T-helper 2 cell treated with Interferon-gamma antibody and Interleukin-4, amounts not matched to agents 5 μg/mL and 100 μg/mL, for 36 hours (primary cell): ENCODE results near the gene SLC34A3.
A peak's percentile ranks its signal among the peaks of the same experiment; 100 is the strongest.

ENCODE experiments used
- DNase-seq: peaks from one replicate; pipeline ENCODE4 v3.0.0; 2021; ENCODE audit warnings: low spot score
- H3K27ac Mint-ChIP-seq: one replicate; pipeline ENCODE4 v1.8.0; 2021; ENCODE audit warnings: mild to moderate bottlenecking, mixed read lengths
- H3K27me3 Mint-ChIP-seq: one replicate; pipeline ENCODE4 v1.8.0; 2021; ENCODE audit warnings: low read depth, mixed read lengths
- H3K36me3 Mint-ChIP-seq: one replicate; pipeline ENCODE4 v1.8.0; 2021; ENCODE audit warnings: low read depth, mixed read lengths
- H3K4me1 Mint-ChIP-seq: one replicate; pipeline ENCODE4 v1.8.0; 2021; ENCODE audit warnings: low read depth, mixed read lengths
- H3K4me3 Mint-ChIP-seq: one replicate; pipeline ENCODE4 v1.8.0; 2022; ENCODE audit warnings: mild to moderate bottlenecking, moderate library complexity, mixed read lengths
- H3K9me3 Mint-ChIP-seq: one replicate; pipeline ENCODE4 v1.8.0; 2021; ENCODE audit warnings: mixed read lengths

SLC34A3 gene

GRCh38 chr9:137226338-137227053 lies 4.2 kb upstream of the SLC34A3 start:
- H3K27me3 Mint-ChIP-seq: peaks cover 2% of the 10 kb centered on the region
- no peak for DNase-seq
- H3K9me3 Mint-ChIP-seq: no peaks in the 10 kb centered on the region
- H3K27ac Mint-ChIP-seq: no peak overlapping the region
- H3K4me3 Mint-ChIP-seq: no peak overlapping the region
- H3K4me1 Mint-ChIP-seq: peaks cover 5% of the 10 kb centered on the region
- no peaks in the 10 kb centered on the region for H3K36me3 Mint-ChIP-seq

- Mint-ChIP-seq H3K9me3 (no peaks in the 10 kb centered on the region), H3K36me3 (no peaks in the 10 kb centered on the region), H3K4me1 (peaks cover 5% of the 10 kb centered on the region), H3K27ac (peak within 1 kb of the TSS; percentile 16), H3K27me3 (peaks cover 2% of the 10 kb centered on the region), H3K4me3 (no peak within 1 kb of the TSS)
- peak; percentile 71 for DNase-seq
These were observed 3.4 kb upstream of the SLC34A3 start, which contains the start of gene RNF224 for GRCh38 chr9:137227054-137227852. Gene RNF224, plus strand, starts transcription at chr9:137227502. Its CDS starts 834 bp downstream, at chr9:137228336.

- peaks cover 3% of the 10 kb centered on the region for H3K4me1 Mint-ChIP-seq
- H3K9me3 Mint-ChIP-seq: no peaks in the 10 kb centered on the region
- H3K36me3 Mint-ChIP-seq: no peaks in the 10 kb centered on the region
- H3K27ac Mint-ChIP-seq: peak overlapping the region; percentile 16
- H3K27me3 Mint-ChIP-seq: peaks cover 2% of the 10 kb centered on the region
- no peak overlapping the region for H3K4me3 Mint-ChIP-seq
- no peak for DNase-seq
These were observed 2.7 kb upstream of the SLC34A3 start for GRCh38 chr9:137227853-137228505.

GRCh38 chr9:137228506-137228967 lies 2.2 kb upstream of the SLC34A3 start:
- Mint-ChIP-seq H3K4me1 (peaks cover 2% of the 10 kb centered on the region), H3K4me3 (no peak overlapping the region), H3K9me3 (no peaks in the 10 kb centered on the region), H3K27me3 (peaks cover 2% of the 10 kb centered on the region), H3K27ac (no peak overlapping the region), H3K36me3 (no peaks in the 10 kb centered on the region)
- DNase-seq: no peak

- Mint-ChIP-seq H3K4me3 (no peak overlapping the region), H3K27ac (no peak overlapping the region), H3K9me3 (no peaks in the 10 kb centered on the region), H3K36me3 (no peaks in the 10 kb centered on the region), H3K27me3 (peaks cover 2% of the 10 kb centered on the region), H3K4me1 (peaks cover 2% of the 10 kb centered on the region)
- DNase-seq: no peak
These were observed 1.5 kb upstream of the SLC34A3 start for GRCh38 chr9:137228968-137229896.

- H3K27me3 Mint-ChIP-seq: peaks cover 2% of the 10 kb centered on the region
- H3K9me3 Mint-ChIP-seq: no peaks in the 10 kb centered on the region
- no peak overlapping the region for H3K27ac Mint-ChIP-seq
- H3K4me1 Mint-ChIP-seq: peaks cover 2% of the 10 kb centered on the region
- H3K36me3 Mint-ChIP-seq: no peaks in the 10 kb centered on the region
- H3K4me3 Mint-ChIP-seq: no peak overlapping the region
- no peak for DNase-seq
These were observed 597 bp upstream of the SLC34A3 start for GRCh38 chr9:137229903-137230704.

GRCh38 chr9:137231372-137232039 lies 805 bp downstream of the SLC34A3 start:
- Mint-ChIP-seq H3K36me3 (no peaks in the 10 kb centered on the region), H3K9me3 (no peaks in the 10 kb centered on the region), H3K27me3 (peaks cover 2% of the 10 kb centered on the region), H3K4me3 (no peak overlapping the region), H3K4me1 (peaks cover 2% of the 10 kb centered on the region), H3K27ac (no peak overlapping the region)
- no peak for DNase-seq

GRCh38 chr9:137232101-137232500 lies 1.4 kb downstream of the SLC34A3 start:
- no peak for DNase-seq
- H3K4me3 Mint-ChIP-seq: no peak overlapping the region
- peaks cover 2% of the 10 kb centered on the region for H3K4me1 Mint-ChIP-seq
- no peaks in the 10 kb centered on the region for H3K9me3 Mint-ChIP-seq
- no peaks in the 10 kb centered on the region for H3K36me3 Mint-ChIP-seq
- H3K27ac Mint-ChIP-seq: no peak overlapping the region
- H3K27me3 Mint-ChIP-seq: peaks cover 2% of the 10 kb centered on the region

GRCh38 chr9:137232510-137232909 lies 1.8 kb downstream of the SLC34A3 start:
- Mint-ChIP-seq H3K27ac (no peak overlapping the region), H3K36me3 (no peaks in the 10 kb centered on the region), H3K27me3 (peaks cover 2% of the 10 kb centered on the region), H3K4me1 (peaks cover 2% of the 10 kb centered on the region), H3K4me3 (no peak overlapping the region), H3K9me3 (no peaks in the 10 kb centered on the region)
- DNase-seq: no peak

GRCh38 chr9:137233143-137233980 lies 2.7 kb downstream of the SLC34A3 start:
- no peak for DNase-seq
- Mint-ChIP-seq H3K27ac (no peak overlapping the region), H3K27me3 (no peaks in the 10 kb centered on the region), H3K36me3 (no peaks in the 10 kb centered on the region), H3K4me1 (no peaks in the 10 kb centered on the region), H3K9me3 (no peaks in the 10 kb centered on the region), H3K4me3 (no peak overlapping the region)

GRCh38 chr9:137234055-137234697 lies 3.5 kb downstream of the SLC34A3 start:
- no peaks in the 10 kb centered on the region for H3K9me3 Mint-ChIP-seq
- H3K36me3 Mint-ChIP-seq: no peaks in the 10 kb centered on the region
- no peak overlapping the region for H3K4me3 Mint-ChIP-seq
- H3K27me3 Mint-ChIP-seq: no peaks in the 10 kb centered on the region
- peaks cover 5% of the 10 kb centered on the region for H3K4me1 Mint-ChIP-seq
- DNase-seq: no peak
- H3K27ac Mint-ChIP-seq: no peak overlapping the region
